ENCODE measurements around the gene SIM1. TPM values are rescaled to one million over a fixed set of nuclear protein-coding genes. Genes with fewer than 3 reads are reported as not detected.

The SIM1 gene
- total RNA-seq, 1 experiment from 2014 or later: not detected

DNA sequence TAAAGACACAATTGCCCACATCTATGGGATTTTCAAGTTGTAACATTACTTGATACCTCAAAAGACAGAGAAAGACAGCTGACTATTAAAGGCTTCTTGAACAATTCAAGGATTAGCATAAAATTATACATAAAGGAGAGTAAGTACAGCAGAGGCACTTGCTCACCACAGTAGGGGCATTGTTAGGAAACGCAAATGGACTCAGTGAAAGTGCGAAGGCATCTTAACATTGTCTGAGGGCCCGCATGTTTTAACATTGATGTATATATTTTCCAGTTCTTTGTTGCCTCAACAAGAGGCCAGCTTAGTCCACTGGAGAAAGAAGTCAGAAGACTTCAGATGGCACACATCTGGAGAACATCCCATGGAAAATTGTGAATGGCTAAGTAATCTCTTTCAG is 115.4 kb downstream of the SIM1 start:
- Histone ChIP-seq H3K9ac (ENCODE audit: low read length) (no peak overlapping the region), H3K4me1 (ENCODE audit: control insufficient read depth in 1 of 2, insufficient read depth in 2 of 2, low read length in 2 of 2) (no peaks in the 10 kb centered on the region), H4K20me1 (ENCODE audit: insufficient read depth) (no peaks in the 10 kb centered on the region), H3K27ac (ENCODE audit: low read depth, low read length) (no peak overlapping the region), H3K4me3 (replicated peaks in 1 of 2; ENCODE audit: low read depth in 1 of 2, low read length in 2 of 2) (no peak overlapping the region), H3K79me2 (ENCODE audit: insufficient read depth, low read length) (no peaks in the 10 kb centered on the region), H3K9me3 (ENCODE audit: control insufficient read depth in 1 of 2, insufficient read depth in 1 of 2, low read depth in 1 of 2, low read length in 2 of 2) (no peaks in the 10 kb centered on the region), H3K9me2 (ENCODE audit: insufficient read depth) (no peaks in the 10 kb centered on the region), H2AFZ (ENCODE audit: low read depth, low read length, poor library complexity, severe bottlenecking) (peak overlapping the region; percentile 41), H3K27me3 (ENCODE audit: insufficient read depth, low read length) (no peaks in the 10 kb centered on the region), H3K36me3 (ENCODE audit: control insufficient read depth in 1 of 2, insufficient read depth in 2 of 2, low read length in 2 of 2) (no peaks in the 10 kb centered on the region), H3K4me2 (ENCODE audit: low read length) (no peak overlapping the region)
- ATAC-seq: no peak
- RAD21 ChIA-PET (ENCODE audit: low non-redundant PET in 1 of 2, low total read pairs in 2 of 2, uncharacterized antibody in 2 of 2, unreplicated experiment in 2 of 2): no interaction called here
- intact Hi-C loops (cut with micrococcal nuclease): no loop called here
- CTCF ChIA-PET: no interaction called here
- no peak for DNase-seq (ENCODE audit: low read depth, low spot score)
- TF ChIP-seq CBX3 (IDR thresholded peaks at IDR 0.05; ENCODE audit: low read depth) (no peak), YY1 (IDR thresholded peaks at IDR 0.05; ENCODE audit: extremely low read depth, insufficient replicate concordance, low read depth, low read length) (no peak), ZFX (IDR thresholded peaks at IDR 0.05) (no peak), CEBPB (IDR thresholded peaks at IDR 0.05; ENCODE audit: low read depth) (no peak), SRF (IDR thresholded peaks at IDR 0.05; ENCODE audit: low read depth) (no peak), ZNF274 (IDR thresholded peaks at IDR 0.05; ENCODE audit: low read depth, low read length) (no peak), EZH2 (IDR thresholded peaks at IDR 0.05) (no peak), ZBTB33 (IDR thresholded peaks at IDR 0.05; ENCODE audit: extremely low read depth, insufficient replicate concordance, low read length) (no peak), EGR1 (IDR thresholded peaks at IDR 0.05; ENCODE audit: low read depth) (no peak), SP1 (IDR thresholded peaks at IDR 0.05; ENCODE audit: low read depth) (no peak), ELF1 (IDR thresholded peaks at IDR 0.05; ENCODE audit: borderline replicate concordance, low read depth) (no peak), RAD21 (IDR thresholded peaks at IDR 0.05; ENCODE audit: low read depth) (no peak), SIN3A (IDR thresholded peaks at IDR 0.05; ENCODE audit: low read depth) (no peak), EZH2phosphoT487 (IDR thresholded peaks at IDR 0.05; ENCODE audit: borderline replicate concordance) (no peak), JUND (IDR thresholded peaks at IDR 0.05) (no peak)
- no TSS peak for BruUV-seq (replicated peaks)
- POLR2A ChIA-PET: no interaction called here
